Neural progenitor cell (in vitro differentiated cells): ENCODE results near the gene AGO1. TPM values are rescaled to one million over a fixed set of nuclear protein-coding genes. Genes with fewer than 3 reads are reported as not detected.

Experiments
- DNase-seq: peaks from one replicate; pipeline ENCODE4 v3.0.0-alpha.2; 2016; ENCODE audit warnings: low spot score
- H2AFZ ChIP-seq: fragments of 200-600 bp; sonication (generic); replicated peaks from 2 replicates; pipeline ENCODE4 v1.6.1; 2016; ENCODE audit warnings: antibody characterized with exemption
- H3F3A ChIP-seq: fragments of 200-600 bp; sonication (generic); 2 replicates; pipeline ENCODE4 v1.6.1; 2016; ENCODE audit warnings: antibody characterized with exemption, low read depth
- H3K27ac ChIP-seq: fragments of 200-600 bp; sonication (generic); 2 replicates; pipeline ENCODE4 v1.5.1; 2016; ENCODE audit warnings: mild to moderate bottlenecking
- H3K27me3 ChIP-seq: fragments of 200-600 bp; sonication (generic); 2 replicates; pipeline ENCODE4 v1.6.1; 2016; ENCODE audit warnings: mild to moderate bottlenecking, moderate library complexity
- H3K36me3 ChIP-seq: fragments of 200-600 bp; sonication (generic); 2 replicates; pipeline ENCODE4 v1.5.1; 2016
- H3K4me1 ChIP-seq: fragments of 200-600 bp; sonication (generic); 2 replicates; pipeline ENCODE4 v1.6.1; 2016; ENCODE audit warnings: mixed run types
- H3K4me2 ChIP-seq: fragments of 200-600 bp; sonication (generic); 2 replicates; pipeline ENCODE4 v1.6.1; 2016
- H3K4me3 ChIP-seq: fragments of 200-600 bp; sonication (generic); 2 replicates; pipeline ENCODE4 v1.5.1; 2016
- H3K79me2 ChIP-seq: fragments of 200-600 bp; sonication (generic); 2 replicates; pipeline ENCODE4 v1.6.1; 2016; ENCODE audit warnings: low read depth
- H3K9ac ChIP-seq: fragments of 200-600 bp; sonication (generic); 2 replicates; pipeline ENCODE4 v1.6.1; 2016
- H3K9me3 ChIP-seq: fragments of 200-600 bp; sonication (generic); 2 replicates; pipeline ENCODE4 v1.5.1; 2016; ENCODE audit warnings: low read depth
- H4K20me1 ChIP-seq: fragments of 200-600 bp; sonication (generic); 2 replicates; pipeline ENCODE4 v1.6.1; 2016; ENCODE audit warnings: low read depth
- H3K27ac Mint-ChIP-seq: 3 replicates; pipeline ENCODE4 v1.8.0; 2021; ENCODE audit warnings: mixed read lengths
- H3K27me3 Mint-ChIP-seq: 2 replicates; pipeline ENCODE4 v1.8.0; 2022; ENCODE audit warnings: low read depth, mild to moderate bottlenecking, inconsistent platforms, moderate library complexity, mixed read lengths; ENCODE audit not compliant: insufficient read depth
- H3K36me3 Mint-ChIP-seq: 3 replicates; pipeline ENCODE4 v1.8.0; 2021; ENCODE audit warnings: mixed read lengths
- H3K4me1 Mint-ChIP-seq: 3 replicates; pipeline ENCODE4 v1.8.0; 2021; ENCODE audit warnings: mixed read lengths
- H3K4me3 Mint-ChIP-seq: 3 replicates; pipeline ENCODE4 v1.8.0; 2021; ENCODE audit warnings: mild to moderate bottlenecking, moderate library complexity, mixed read lengths
- H3K9me3 Mint-ChIP-seq: 3 replicates; pipeline ENCODE4 v1.8.0; 2020; ENCODE audit warnings: mixed read lengths
- CTCF ChIP-seq: fragments of 200-600 bp; sonication (generic); IDR thresholded peaks from 2 replicates; pipeline ENCODE4 v1.5.1; 2017; ENCODE audit warnings: antibody characterized with exemption, mild to moderate bottlenecking
- EZH2 ChIP-seq: fragments of 200-600 bp; sonication (generic); IDR thresholded peaks from 2 replicates; pipeline ENCODE4 v1.6.1; 2017; ENCODE audit warnings: antibody characterized with exemption, mild to moderate bottlenecking, moderate library complexity
- EZH2phosphoT487 ChIP-seq: fragments of 200-600 bp; sonication (generic); IDR thresholded peaks from 2 replicates; pipeline ENCODE4 v1.6.1; 2017; ENCODE audit warnings: antibody characterized with exemption
- total RNA-seq: library from RNA; depleted of rRNA; stranded (reverse); fragments of >200 nt; gene quantifications from 2 replicates; pipeline ENCODE4 v1.2.3, GENCODE V29; 2015; ENCODE audit warnings: low replicate concordance

AGO1 gene
- total RNA-seq, 1 donor from 2014 or later, result 24.1 TPM

DNA sequence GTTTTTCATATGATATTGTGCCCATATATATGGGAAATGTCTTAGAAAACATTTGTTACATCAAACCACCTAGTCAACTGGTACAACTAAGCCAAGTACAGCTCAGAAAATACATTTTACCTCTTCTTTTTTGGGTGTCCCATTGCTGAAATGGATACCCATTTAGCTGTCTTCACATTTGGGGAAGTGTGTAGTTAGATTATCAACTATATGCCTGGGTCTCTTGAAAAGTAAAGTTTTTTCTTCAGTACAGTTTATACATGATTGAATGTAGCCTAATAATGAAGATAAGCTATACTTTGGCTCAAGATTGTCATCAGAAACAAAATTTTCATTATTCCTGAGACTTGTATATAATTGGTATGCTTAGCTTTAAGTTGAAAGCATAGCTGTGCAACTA is 49.9 kb downstream of the AGO1 start:
- TF ChIP-seq EZH2 (no peak), CTCF (no peak), EZH2phosphoT487 (no peak)
- Mint-ChIP-seq H3K4me3 (peak overlapping the region; percentile 96), H3K9me3 (no peaks in the 10 kb centered on the region), H3K27ac (no peak overlapping the region), H3K36me3 (no peaks in the 10 kb centered on the region), H3K4me1 (peaks cover 43% of the 10 kb centered on the region), H3K27me3 (no peaks in the 10 kb centered on the region)
- H3K79me2 ChIP-seq, result peaks cover 67% of the 10 kb centered on the region
- no peak overlapping the region for H3K9ac ChIP-seq
- no peak overlapping the region for H2AFZ ChIP-seq
- peak overlapping the region; percentile 94 for H3K4me3 ChIP-seq
- H4K20me1 ChIP-seq, result peaks cover 25% of the 10 kb centered on the region
- H3F3A ChIP-seq, result peaks cover 34% of the 10 kb centered on the region
- H3K4me2 ChIP-seq, result peak overlapping the region; percentile 79
- no peak overlapping the region for H3K27ac ChIP-seq
- H3K36me3 ChIP-seq, result no peaks in the 10 kb centered on the region
- DNase-seq, result no peak
- H3K4me1 ChIP-seq, result peaks cover 21% of the 10 kb centered on the region
- no peaks in the 10 kb centered on the region for H3K27me3 ChIP-seq
- no peaks in the 10 kb centered on the region for H3K9me3 ChIP-seq

GRCh38 chr1:35935442-35936388 is 52.7 kb downstream of the AGO1 start:
- H2AFZ ChIP-seq, result no peak overlapping the region
- Mint-ChIP-seq H3K27ac (no peak overlapping the region), H3K4me1 (peaks cover 37% of the 10 kb centered on the region), H3K36me3 (peaks cover 1% of the 10 kb centered on the region), H3K4me3 (no peak overlapping the region), H3K27me3 (no peaks in the 10 kb centered on the region), H3K9me3 (no peaks in the 10 kb centered on the region)
- no peak for DNase-seq
- TF ChIP-seq EZH2 (no peak), CTCF (no peak), EZH2phosphoT487 (no peak)
- H3F3A ChIP-seq, result peaks cover 13% of the 10 kb centered on the region
- H3K36me3 ChIP-seq, result no peaks in the 10 kb centered on the region
- no peak overlapping the region for H3K9ac ChIP-seq
- peaks cover 95% of the 10 kb centered on the region for H3K79me2 ChIP-seq
- no peak overlapping the region for H3K4me3 ChIP-seq
- no peaks in the 10 kb centered on the region for H3K9me3 ChIP-seq
- peaks cover 13% of the 10 kb centered on the region for H3K4me1 ChIP-seq
- peaks cover 36% of the 10 kb centered on the region for H4K20me1 ChIP-seq
- no peak overlapping the region for H3K4me2 ChIP-seq
- no peak overlapping the region for H3K27ac ChIP-seq
- no peaks in the 10 kb centered on the region for H3K27me3 ChIP-seq

DNA sequence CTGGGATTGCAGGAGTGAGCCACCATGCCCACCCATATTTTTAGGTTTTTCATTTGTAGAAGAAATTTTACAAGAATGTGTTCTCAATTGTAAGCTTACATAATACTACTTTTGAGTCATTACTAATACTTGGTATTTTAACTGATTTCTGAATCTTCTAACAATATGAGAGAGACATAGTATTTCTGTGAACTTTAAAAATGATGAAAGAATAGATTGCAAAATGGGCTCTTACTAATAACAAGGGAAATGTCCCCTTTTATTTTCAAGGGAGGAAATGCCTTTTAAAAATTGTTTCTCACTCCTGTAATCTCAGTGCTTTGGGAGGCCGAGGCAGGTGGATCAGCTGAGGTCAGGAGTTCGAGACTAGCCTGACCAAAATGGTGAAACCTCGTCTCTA is 53.8 kb downstream of the AGO1 start:
- no peak overlapping the region for H3K4me3 Mint-ChIP-seq
- Histone ChIP-seq H3K36me3 (no peaks in the 10 kb centered on the region), H3K4me3 (no peak overlapping the region), H3K4me1 (peaks cover 13% of the 10 kb centered on the region), H3K79me2 (peaks cover 100% of the 10 kb centered on the region), H3K27me3 (no peaks in the 10 kb centered on the region), H3K27ac (no peak overlapping the region), H2AFZ (no peak overlapping the region), H3K4me2 (no peak overlapping the region), H4K20me1 (peaks cover 47% of the 10 kb centered on the region), H3K9ac (no peak overlapping the region), H3F3A (peaks cover 2% of the 10 kb centered on the region), H3K9me3 (no peaks in the 10 kb centered on the region)
- no peak for DNase-seq
- no peaks in the 10 kb centered on the region for H3K27me3 Mint-ChIP-seq
- H3K36me3 Mint-ChIP-seq, result peaks cover 1% of the 10 kb centered on the region
- peaks cover 33% of the 10 kb centered on the region for H3K4me1 Mint-ChIP-seq
- H3K9me3 Mint-ChIP-seq, result no peaks in the 10 kb centered on the region
- TF ChIP-seq EZH2phosphoT487, result no peak
- TF ChIP-seq EZH2, result no peak
- TF ChIP-seq CTCF, result no peak
- H3K27ac Mint-ChIP-seq, result no peak overlapping the region
